ENCODE results near the gene SPATA20.

SPATA20 gene

GRCh38 chr17:50604513-50604912 lies 57.5 kb downstream of the SPATA20 start:
- DNase-seq, result no peak

- DNase-seq, result no peak
Measured at GRCh38 chr17:50605429-50605828, 58.5 kb downstream of the SPATA20 start.

Measured in activated effector memory CD4-positive, alpha-beta T cell treated with Interleukin-2 at 50 U/mL for 16 hours (primary cell).